CD4-positive, alpha-beta memory T cell (primary cell): ENCODE results near the gene MEGF6. TPM values are rescaled to one million over a fixed set of nuclear protein-coding genes. Genes with fewer than 3 reads are reported as not detected.

Source experiments
- CTCF ChIA-PET: fragments of 350-600 bp; sonication (Branson Sonifier 250); formaldehyde crosslinking; loops from one replicate; lab custom pipeline; 2021; ENCODE audit warnings: inconsistent platforms; ENCODE audit not compliant: partially characterized antibody; lab: Charles Lee
- POLR2A ChIA-PET: fragments of 350-600 bp; sonication (Branson Sonifier 250); formaldehyde crosslinking; loops from one replicate; lab custom pipeline; 2021; ENCODE audit not compliant: partially characterized antibody; lab: Charles Lee
- DNase-seq, 5 donors: peaks; one replicate each; pipeline versions ENCODE4 v3.0.0 to v3.0.0-alpha.2; 2020 to 2022; ENCODE audit warnings: mixed read lengths in 1 of 5
- H3K27ac ChIP-seq: one replicate; pipeline ENCODE4 v1.7.0; 2013; ENCODE audit warnings: low read depth, low read length
- H3K27me3 ChIP-seq: 2 replicates; pipeline ENCODE4 v1.7.0; 2013; ENCODE audit warnings: mild to moderate bottlenecking, low read length, moderate library complexity; ENCODE audit not compliant: insufficient read depth
- H3K36me3 ChIP-seq: 2 replicates; pipeline ENCODE4 v1.7.0; 2013; ENCODE audit warnings: mild to moderate bottlenecking, low read length, moderate library complexity; ENCODE audit not compliant: insufficient read depth
- H3K4me1 ChIP-seq: 2 replicates; pipeline ENCODE4 v1.7.0; 2013; ENCODE audit warnings: mild to moderate bottlenecking, low read length, moderate library complexity; ENCODE audit not compliant: insufficient read depth
- H3K4me3 ChIP-seq, 2 donors: one replicate each; pipeline ENCODE4 v1.7.0; 2013; ENCODE audit warnings: low read length in 2 of 2, mild to moderate bottlenecking in 1 of 2
- H3K9me3 ChIP-seq, 2 donors: one replicate each; pipeline ENCODE4 v1.7.0; 2013; ENCODE audit warnings: low read length in 2 of 2, control low read depth in 1 of 2; ENCODE audit not compliant: control insufficient read depth in 1 of 2
- H3K27ac Mint-ChIP-seq, 7 donors: one replicate each; pipeline ENCODE4 v1.8.0; 2020 to 2021; ENCODE audit warnings: mixed read lengths in 7 of 7, mild to moderate bottlenecking in 6 of 7, inconsistent platforms in 3 of 7, moderate library complexity in 3 of 7
- H3K27me3 Mint-ChIP-seq, 2 donors: one replicate each; pipeline ENCODE4 v1.8.0; 2020 to 2021; ENCODE audit warnings: mixed read lengths in 2 of 2
- H3K36me3 Mint-ChIP-seq, 2 donors: one replicate each; pipeline ENCODE4 v1.8.0; 2020 to 2021; ENCODE audit warnings: mixed read lengths in 2 of 2, inconsistent platforms in 1 of 2, mild to moderate bottlenecking in 1 of 2
- H3K4me1 Mint-ChIP-seq, 4 donors: one replicate each; pipeline ENCODE4 v1.8.0; 2020 to 2021; ENCODE audit warnings: mixed read lengths in 4 of 4, mild to moderate bottlenecking in 1 of 4
- H3K4me3 Mint-ChIP-seq, 8 donors: one replicate each; pipeline ENCODE4 v1.8.0; 2020 to 2021; ENCODE audit warnings: mixed read lengths in 8 of 8, mild to moderate bottlenecking in 7 of 8, moderate library complexity in 6 of 8, inconsistent platforms in 3 of 8
- H3K9me3 Mint-ChIP-seq, 8 donors: one replicate each; pipeline ENCODE4 v1.8.0; 2020 to 2021; ENCODE audit warnings: mixed read lengths in 8 of 8, mild to moderate bottlenecking in 5 of 8, inconsistent platforms in 3 of 8, moderate library complexity in 1 of 8
- intact Hi-C: fragments of 100-400 bp; cut with micrococcal nuclease; formaldehyde crosslinking; loops from one replicate; pipeline ENCODE4 v1.15.1; 2023
- polyA plus RNA-seq, 2 donors: library from polyadenylated mRNA; unstranded; fragments of 300-500 nt; fragmentation: Illumina TruSeq; gene quantifications; one replicate each; pipeline ENCODE4 v1.2.3, GENCODE V29; 2021
- total RNA-seq, 2 experiments: library from RNA; stranded (reverse); gene quantifications; one replicate each; pipeline ENCODE4 v1.2.3, GENCODE V29; 2021

MEGF6 gene
- total and polyA plus RNA-seq, 4 experiments from 2014 or later, result 2.4 to 168 (median 87.0) TPM

GRCh38 chr1:3557366-3557765, 53.9 kb downstream of the MEGF6 start:
- ChIA-PET CTCF (no interaction called here), POLR2A (no interaction called here)
- Mint-ChIP-seq H3K27ac (no peak overlapping the region), H3K4me3 (no peak overlapping the region), H3K9me3 (peaks cover 0 to 2% (median 0%) of the 10 kb centered on the region in 8 donors), H3K4me1 (peaks cover 0 to 1% (median 0%) of the 10 kb centered on the region in 4 donors), H3K36me3 (no peaks in the 10 kb centered on the region), H3K27me3 (peaks cover 0 to 2% of the 10 kb centered on the region in 2 donors)
- H3K4me1 ChIP-seq, result no peaks in the 10 kb centered on the region
- H3K27me3 ChIP-seq, result no peaks in the 10 kb centered on the region
- intact Hi-C loops, result no loop called here
- no peak overlapping the region for H3K4me3 ChIP-seq
- H3K36me3 ChIP-seq, result no peaks in the 10 kb centered on the region
- no peak overlapping the region for H3K27ac ChIP-seq
- H3K9me3 ChIP-seq, result no peaks in the 10 kb centered on the region
- no peak for DNase-seq

DNA sequence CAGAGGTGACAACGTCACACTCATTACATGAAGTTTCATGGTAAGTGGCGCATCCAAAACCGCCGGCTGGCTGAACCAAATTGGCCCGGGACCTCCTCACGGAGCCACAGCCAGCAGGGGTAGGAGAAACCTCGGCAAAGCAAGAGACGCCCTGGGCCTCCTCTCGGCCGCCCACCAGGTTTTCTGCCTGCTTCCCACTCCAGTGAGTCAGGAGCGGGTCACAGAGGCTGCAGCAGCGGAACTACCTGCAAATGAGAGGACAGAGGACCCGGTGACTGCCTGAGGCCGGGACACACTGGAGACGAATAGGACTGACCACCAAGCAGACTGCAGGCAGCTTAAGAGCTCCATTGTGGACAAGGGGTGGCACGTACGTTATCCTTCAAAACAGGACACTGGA, 55.0 kb downstream of the MEGF6 start:
- no peaks in the 10 kb centered on the region for H3K36me3 Mint-ChIP-seq

DNA sequence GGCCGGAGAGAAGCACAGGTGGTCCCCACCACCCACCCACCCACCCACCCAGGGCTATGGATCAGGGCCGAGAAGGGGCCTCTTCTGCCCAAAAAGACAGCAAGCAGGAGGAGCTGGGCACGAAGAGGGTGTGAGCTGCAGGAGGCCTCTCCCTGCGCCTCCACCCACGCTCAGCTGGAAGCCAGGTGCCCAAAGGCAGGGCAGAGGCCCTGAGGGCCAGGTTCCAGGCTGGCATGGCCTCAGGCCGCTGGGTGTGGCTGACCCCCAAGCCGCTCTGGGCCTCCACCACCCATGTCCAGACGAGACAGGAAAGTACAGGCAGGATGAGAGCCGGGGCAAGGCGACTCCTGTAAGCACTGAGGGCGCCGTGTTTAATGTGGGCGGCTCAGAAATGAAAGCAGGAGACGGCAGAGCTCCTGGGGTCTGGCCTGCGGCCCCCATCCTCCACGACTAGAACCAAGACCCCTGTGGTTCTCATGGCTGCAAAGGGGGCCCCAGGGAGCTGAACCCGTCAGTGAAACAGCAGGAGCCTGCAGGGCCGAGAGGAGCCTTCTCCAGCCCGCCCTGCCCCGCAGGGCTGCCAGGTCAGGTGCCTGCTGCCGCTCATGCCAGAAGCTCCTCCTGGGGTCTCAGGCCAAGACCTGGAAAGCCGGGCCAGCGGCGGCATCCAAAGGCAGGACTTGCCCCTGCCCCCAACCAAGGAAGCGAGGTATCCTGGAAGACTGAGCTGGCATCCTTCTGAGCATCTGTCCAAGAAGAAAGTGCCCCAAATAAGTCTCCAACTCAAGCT, 56.0 kb downstream of the MEGF6 start:
- ChIA-PET CTCF (no interaction called here), POLR2A (no interaction called here)
- peaks cover 0 to 2% (median 0%) of the 10 kb centered on the region in 8 donors for H3K9me3 Mint-ChIP-seq
- H3K36me3 ChIP-seq, result no peaks in the 10 kb centered on the region
- H3K4me1 Mint-ChIP-seq, result peaks cover 0 to 1% (median 0%) of the 10 kb centered on the region in 4 donors
- H3K27me3 ChIP-seq, result no peaks in the 10 kb centered on the region
- H3K4me1 ChIP-seq, result no peaks in the 10 kb centered on the region
- no peak overlapping the region for H3K27ac Mint-ChIP-seq
- H3K9me3 ChIP-seq, result no peaks in the 10 kb centered on the region
- H3K4me3 Mint-ChIP-seq, result no peak overlapping the region
- intact Hi-C loops, result no loop called here
- no peak overlapping the region for H3K4me3 ChIP-seq
- no peak overlapping the region for H3K27ac ChIP-seq
- H3K36me3 Mint-ChIP-seq, result no peaks in the 10 kb centered on the region
- H3K27me3 Mint-ChIP-seq, result no peaks in the 10 kb centered on the region
- no peak for DNase-seq

More for the DNA sequence above, 55.0 kb downstream of the MEGF6 start:
- Histone ChIP-seq H3K4me3 (no peak overlapping the region), H3K36me3 (no peaks in the 10 kb centered on the region), H3K27ac (no peak overlapping the region), H3K27me3 (no peaks in the 10 kb centered on the region), H3K4me1 (no peaks in the 10 kb centered on the region), H3K9me3 (no peaks in the 10 kb centered on the region)
- ChIA-PET POLR2A (no interaction called here), CTCF (no interaction called here)
- peaks cover 0 to 1% (median 0%) of the 10 kb centered on the region in 4 donors for H3K4me1 Mint-ChIP-seq
- DNase-seq, result no peak
- no peak overlapping the region for H3K27ac Mint-ChIP-seq
- H3K4me3 Mint-ChIP-seq, result no peak overlapping the region
- intact Hi-C loops, result no loop called here
- peaks cover 0 to 2% (median 0%) of the 10 kb centered on the region in 8 donors for H3K9me3 Mint-ChIP-seq
- H3K27me3 Mint-ChIP-seq, result no peaks in the 10 kb centered on the region

- Mint-ChIP-seq H3K4me3 (no peak overlapping the region), H3K4me1 (peaks cover 0 to 1% (median 0%) of the 10 kb centered on the region in 4 donors), H3K27me3 (no peaks in the 10 kb centered on the region), H3K27ac (no peak overlapping the region), H3K36me3 (no peaks in the 10 kb centered on the region), H3K9me3 (no peaks in the 10 kb centered on the region)
- H3K4me3 ChIP-seq, result no peak overlapping the region
- DNase-seq, result no peak
- intact Hi-C loops, result no loop called here
- H3K9me3 ChIP-seq, result no peaks in the 10 kb centered on the region
- CTCF ChIA-PET, result no interaction called here
- H3K4me1 ChIP-seq, result no peaks in the 10 kb centered on the region
- POLR2A ChIA-PET, result no interaction called here
- no peaks in the 10 kb centered on the region for H3K27me3 ChIP-seq
- no peaks in the 10 kb centered on the region for H3K36me3 ChIP-seq
- no peak overlapping the region for H3K27ac ChIP-seq
Observed at GRCh38 chr1:3553940-3554223, 57.4 kb downstream of the MEGF6 start.

DNA sequence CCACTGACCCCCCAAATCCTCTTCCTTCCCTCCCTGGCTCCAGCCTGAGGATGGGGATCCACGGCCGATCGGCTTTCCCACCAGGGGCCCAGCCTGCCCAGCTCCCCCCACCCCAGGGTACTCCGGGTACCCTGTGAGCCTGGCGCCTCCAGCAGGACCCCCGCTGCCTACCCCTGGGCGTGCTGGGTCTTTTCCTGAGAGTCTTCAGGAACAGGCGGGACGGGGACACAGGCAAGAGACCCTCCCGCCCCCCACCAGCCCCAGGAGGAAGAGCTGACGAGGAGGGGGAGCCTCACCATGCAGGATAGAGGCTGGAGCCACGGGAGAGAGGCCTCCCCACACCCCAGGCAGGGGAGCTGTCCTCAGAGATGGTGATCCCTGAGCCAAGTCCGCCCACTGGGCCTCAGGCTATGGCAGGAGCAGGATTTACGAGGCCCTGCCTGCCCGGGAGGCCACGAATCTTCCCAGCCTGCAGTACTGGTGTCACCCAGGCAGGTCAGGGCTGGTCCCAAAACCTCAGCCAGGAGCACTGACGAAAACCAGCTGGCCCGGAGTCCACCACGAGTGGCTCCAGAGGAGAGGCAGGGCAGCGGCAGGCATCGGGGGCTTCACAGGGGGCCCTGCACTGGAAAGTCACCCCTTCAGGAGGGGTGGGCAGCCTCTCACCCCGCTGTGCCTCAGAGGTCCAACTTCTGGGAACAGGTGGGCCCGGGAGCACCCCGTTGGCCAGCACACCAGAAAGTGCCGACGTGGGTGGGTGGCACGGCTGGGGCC, 58.0 kb downstream of the MEGF6 start:
- peaks cover 0 to 1% (median 0%) of the 10 kb centered on the region in 4 donors for H3K4me1 Mint-ChIP-seq
- POLR2A ChIA-PET, result no interaction called here
- DNase-seq, result no peak
- Histone ChIP-seq H3K9me3 (no peaks in the 10 kb centered on the region), H3K27me3 (no peaks in the 10 kb centered on the region), H3K27ac (no peak overlapping the region), H3K4me3 (no peak overlapping the region), H3K36me3 (no peaks in the 10 kb centered on the region), H3K4me1 (no peaks in the 10 kb centered on the region)
- CTCF ChIA-PET, result no interaction called here
- no peaks in the 10 kb centered on the region for H3K9me3 Mint-ChIP-seq
- no peak overlapping the region for H3K4me3 Mint-ChIP-seq
- intact Hi-C loops, result no loop called here
- no peaks in the 10 kb centered on the region for H3K36me3 Mint-ChIP-seq
- H3K27ac Mint-ChIP-seq, result no peak overlapping the region
- no peaks in the 10 kb centered on the region for H3K27me3 Mint-ChIP-seq

DNA sequence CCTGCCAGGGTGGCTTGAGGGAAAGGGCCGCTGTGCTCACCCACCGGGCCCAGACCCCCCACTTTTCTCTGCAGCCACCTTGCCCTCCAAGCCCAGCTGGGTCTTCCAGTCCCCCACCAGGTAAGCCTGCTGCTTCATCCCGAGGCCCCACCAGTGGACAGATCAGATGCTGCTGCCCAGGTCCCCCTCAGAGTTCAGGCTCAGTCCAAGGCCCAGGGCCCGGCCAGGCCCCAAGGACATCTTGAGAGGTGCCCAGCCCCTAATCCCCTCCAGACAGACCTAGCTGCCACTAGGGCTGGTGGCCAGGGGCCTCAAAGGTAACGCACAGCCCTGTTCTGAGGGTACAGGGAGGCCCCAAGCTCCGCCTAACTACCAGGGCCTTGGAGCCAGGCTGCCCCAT, 58.6 kb downstream of the MEGF6 start:
- ChIA-PET CTCF (no interaction called here), POLR2A (no interaction called here)
- H3K27ac ChIP-seq, result no peak overlapping the region
- Mint-ChIP-seq H3K27ac (no peak overlapping the region), H3K4me3 (no peak overlapping the region), H3K27me3 (no peaks in the 10 kb centered on the region), H3K9me3 (no peaks in the 10 kb centered on the region), H3K36me3 (no peaks in the 10 kb centered on the region), H3K4me1 (no peaks in the 10 kb centered on the region)
- no peaks in the 10 kb centered on the region for H3K4me1 ChIP-seq
- no peak overlapping the region for H3K4me3 ChIP-seq
- no peak for DNase-seq
- no peaks in the 10 kb centered on the region for H3K9me3 ChIP-seq
- no peaks in the 10 kb centered on the region for H3K27me3 ChIP-seq
- intact Hi-C loops, result no loop called here
- H3K36me3 ChIP-seq, result no peaks in the 10 kb centered on the region

DNA sequence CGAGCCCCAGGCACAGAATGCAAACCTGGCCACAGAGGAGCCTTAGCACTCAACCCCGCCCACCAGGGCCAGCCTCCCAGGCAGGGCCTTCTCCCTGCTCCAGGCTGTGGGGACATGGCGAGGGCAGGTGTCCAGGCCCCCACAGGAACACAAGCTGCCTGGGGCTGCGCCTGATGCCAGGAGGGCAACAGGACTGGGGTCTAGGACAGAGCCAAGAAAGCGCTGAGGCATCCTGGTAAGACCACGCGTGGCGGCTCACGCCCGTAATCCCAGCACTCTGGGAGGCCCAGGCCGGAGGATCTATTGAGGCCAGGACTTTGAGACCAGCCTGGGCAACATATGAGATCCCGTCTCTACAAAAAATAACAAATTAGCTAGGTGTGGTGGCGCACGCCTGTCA, 59.1 kb downstream of the MEGF6 start:
- intact Hi-C loops, result no loop called here
- CTCF ChIA-PET, result interaction anchor here (0.8 kb wide), 1 partner anchor 61 kb away, joined by 3 read pairs; no protein-coding TSS in a partner anchor
- Histone ChIP-seq H3K36me3 (no peaks in the 10 kb centered on the region), H3K27ac (no peak overlapping the region), H3K27me3 (no peaks in the 10 kb centered on the region), H3K4me1 (no peaks in the 10 kb centered on the region), H3K4me3 (no peak overlapping the region), H3K9me3 (no peaks in the 10 kb centered on the region)
- POLR2A ChIA-PET, result no interaction called here
- DNase-seq, result no peak
- Mint-ChIP-seq H3K27ac (no peak overlapping the region), H3K9me3 (no peaks in the 10 kb centered on the region), H3K4me1 (no peaks in the 10 kb centered on the region), H3K36me3 (no peaks in the 10 kb centered on the region), H3K4me3 (no peak overlapping the region), H3K27me3 (no peaks in the 10 kb centered on the region)
